Stimulated activated CD4-positive, alpha-beta T cell treated with anti-CD3 and anti-CD28 coated beads, Interleukin-4, amount 100 ng/mL, for 48 hours (primary cell): ENCODE measurements around the gene FAIM2.
"Not testable (repeated sequence)": the region's sequence is repeated elsewhere in the genome, so short reads cannot be mapped to it uniquely, and the experiment has no call there.

ENCODE experiments used
- DNase-seq, 2 donors: peaks; one replicate each; pipeline ENCODE4 v3.0.0-alpha.2; 2020; ENCODE audit warnings: low read depth in 2 of 2

The FAIM2 gene

DNA sequence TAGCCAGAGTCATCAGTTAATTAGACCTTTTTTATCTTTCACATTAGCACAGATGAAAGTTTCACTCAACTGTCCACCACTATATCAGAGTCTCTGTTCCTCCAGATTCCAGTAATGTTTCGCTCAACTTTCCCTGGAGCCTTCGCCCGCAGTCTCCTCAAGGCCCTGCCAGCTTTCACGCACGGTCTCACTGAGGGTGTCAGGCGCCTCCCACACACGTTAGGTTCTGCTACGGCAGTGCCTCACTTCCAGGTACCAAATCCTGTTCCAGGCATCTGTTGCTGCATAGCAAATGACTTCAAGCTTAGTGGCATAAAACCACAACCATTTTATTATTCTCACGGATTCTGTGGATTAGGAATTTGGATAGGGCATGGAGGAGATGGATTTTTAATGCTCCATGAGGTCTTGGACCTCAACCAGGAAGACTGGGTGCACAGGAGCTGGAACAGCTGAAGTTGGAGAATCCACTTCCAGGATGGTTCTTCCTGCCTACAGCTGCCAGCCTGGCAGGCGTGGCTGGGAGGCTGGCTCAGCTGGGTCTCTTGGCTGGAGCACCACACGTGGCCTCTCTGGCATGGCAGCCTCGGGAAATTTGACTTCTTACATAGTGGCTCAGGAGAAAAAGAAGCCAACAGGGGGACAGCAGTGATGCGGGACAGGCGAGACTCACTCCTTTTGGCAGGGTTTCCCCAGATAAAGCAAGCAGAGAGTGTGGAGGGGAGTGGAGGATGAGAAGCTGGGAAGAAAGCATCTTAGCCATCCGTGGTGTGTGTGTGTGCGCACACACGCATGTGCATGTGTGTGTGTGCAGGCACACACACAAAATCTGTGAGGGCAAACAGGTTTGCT, 39.5 kb downstream of the FAIM2 start:
- DNase-seq = no peak

DNA sequence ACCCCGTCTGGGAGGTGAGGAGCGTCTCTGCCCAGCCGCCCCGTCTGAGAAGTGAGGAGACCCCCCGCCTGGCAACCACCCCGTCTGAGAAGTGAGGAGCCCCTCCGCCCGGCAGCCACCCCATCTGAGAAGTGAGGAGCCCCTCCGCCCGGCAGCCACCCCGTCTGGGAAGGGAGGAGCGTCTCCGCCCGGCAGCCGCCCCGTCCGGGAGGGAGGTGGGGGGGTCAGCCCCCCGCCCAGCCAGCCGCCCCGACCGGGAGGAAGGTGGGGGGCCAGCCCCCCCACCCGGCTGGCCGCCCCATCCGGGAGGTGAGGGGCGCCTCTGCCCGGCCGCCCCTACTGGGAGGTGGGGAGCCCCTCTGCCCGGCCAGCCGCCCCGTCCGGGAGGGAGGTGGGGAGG, 42.8 kb downstream of the FAIM2 start:
- DNase-seq = not testable (repeated sequence)

DNA sequence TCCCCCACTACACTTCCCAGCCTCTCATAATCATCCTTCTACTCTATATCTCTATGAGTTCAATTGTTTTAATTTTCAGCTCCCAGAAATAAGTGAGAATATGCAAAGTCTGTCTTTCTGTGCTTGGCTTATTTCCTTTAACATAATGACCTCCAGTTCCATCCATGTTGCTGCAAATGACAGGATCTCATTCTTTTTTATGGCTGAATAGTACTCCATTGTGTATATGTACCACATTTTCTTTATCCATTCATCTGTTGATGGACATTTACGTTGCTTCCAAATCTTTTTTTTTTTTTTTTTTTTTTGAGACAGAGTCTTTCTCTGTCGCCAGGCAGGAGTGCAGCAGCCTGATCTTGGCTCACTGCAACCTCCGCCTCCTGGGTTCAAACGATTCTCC, 47.8 kb downstream of the FAIM2 start:
- not testable (repeated sequence) for DNase-seq

DNA sequence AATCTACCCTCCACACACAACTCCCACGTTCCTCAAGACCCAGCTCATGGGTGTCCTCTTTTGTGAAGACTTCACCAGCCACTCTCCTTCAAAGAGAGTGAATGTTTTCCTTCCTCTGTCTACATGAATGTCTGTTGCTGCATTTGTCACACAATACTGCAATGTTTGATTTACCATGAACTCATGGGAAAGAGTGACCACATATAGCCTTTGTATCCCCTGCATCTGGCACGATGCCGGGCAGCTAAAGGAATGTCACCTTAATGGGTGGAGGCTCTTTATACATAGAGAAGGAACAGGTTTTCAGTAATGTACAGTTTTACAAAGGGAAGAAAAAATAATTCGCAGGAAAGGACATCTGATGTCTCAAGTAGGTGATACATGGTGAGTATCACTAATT, 48.7 kb downstream of the FAIM2 start:
- no peak for DNase-seq

DNA sequence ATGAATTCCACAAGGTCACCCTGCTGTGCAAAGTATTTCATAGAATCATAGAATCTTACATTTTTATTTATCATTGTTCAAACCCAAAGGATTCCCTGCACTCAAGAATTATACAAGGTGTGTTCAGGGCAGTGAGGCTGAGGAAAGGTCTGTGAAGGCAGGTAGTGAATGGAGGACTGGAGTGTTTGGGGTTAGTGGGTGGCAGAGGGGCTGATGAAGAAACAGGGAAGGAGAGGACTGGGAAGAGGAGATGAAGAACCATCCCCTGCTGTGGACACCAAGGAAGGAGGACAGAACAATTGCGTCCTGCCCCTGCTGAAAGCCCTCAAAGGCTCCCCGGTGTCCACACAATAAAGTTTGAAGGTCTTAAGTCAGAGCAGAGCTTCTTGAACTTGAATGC, 50.0 kb downstream of the FAIM2 start:
- DNase-seq = no peak

DNA sequence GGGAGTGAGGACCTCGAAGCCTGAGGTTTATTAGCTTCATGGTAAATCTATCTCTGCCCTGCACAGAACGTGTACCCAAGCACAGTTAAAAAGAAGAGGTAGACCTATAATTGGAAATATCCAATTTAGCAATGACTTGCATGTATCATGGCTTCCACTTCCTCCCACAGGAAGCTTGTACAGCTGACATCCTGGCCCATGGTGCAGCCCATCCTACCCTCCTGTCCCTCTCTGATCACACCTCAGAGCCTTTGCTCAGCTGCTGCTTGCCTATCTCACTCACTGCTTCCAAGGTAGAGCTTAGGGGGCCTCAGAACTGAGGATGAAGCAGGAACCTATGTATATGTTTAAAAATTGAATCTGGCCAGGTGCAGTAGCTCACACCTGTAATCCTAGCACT, 56.5 kb downstream of the FAIM2 start:
- no peak for DNase-seq

DNA sequence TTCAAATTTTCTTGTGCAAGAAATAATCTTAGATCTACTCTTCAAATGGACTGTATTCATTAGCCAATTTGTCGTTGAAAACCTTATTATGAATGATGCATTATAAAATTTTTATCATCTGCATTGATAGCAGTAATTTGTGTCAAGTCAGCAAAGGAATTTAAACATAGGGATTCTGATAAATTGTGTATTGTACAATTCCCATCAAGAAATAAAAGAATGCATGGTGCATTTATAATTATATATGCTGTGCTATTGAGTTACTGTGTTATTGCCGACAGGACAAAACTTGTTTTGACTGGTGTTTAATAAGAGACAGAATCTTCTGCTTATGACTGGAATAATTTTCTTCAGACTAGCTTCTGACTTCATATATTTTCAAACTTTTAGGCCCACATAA, 57.7 kb downstream of the FAIM2 start:
- DNase-seq = no peak

DNA sequence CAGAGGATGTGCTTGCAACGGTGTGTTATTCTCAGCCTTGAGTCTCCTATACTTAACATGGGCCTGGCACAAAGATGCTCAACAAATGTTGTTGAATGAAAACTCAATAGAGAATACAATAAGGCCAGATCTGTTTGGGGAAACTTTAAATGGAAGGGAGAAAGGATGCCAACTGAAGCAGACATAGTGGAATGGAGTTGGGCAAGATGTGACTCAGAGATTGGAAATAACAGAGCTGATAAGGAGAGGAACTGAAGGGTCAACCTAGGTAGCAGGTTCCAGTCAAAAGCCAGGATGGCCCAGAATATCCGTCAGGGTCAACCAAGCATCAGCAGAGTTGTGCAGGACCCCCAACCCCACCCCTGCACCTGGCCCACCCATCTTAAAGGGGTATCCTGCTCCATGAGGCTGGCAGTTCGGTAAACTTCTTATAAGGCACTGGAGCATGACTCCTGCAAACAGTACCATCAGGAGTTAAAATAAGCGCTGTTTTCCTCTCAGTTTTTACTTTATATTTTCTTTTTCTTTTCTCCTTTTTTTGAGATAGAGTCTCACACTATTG, 59.7 kb downstream of the FAIM2 start:
- DNase-seq = no peak

DNA sequence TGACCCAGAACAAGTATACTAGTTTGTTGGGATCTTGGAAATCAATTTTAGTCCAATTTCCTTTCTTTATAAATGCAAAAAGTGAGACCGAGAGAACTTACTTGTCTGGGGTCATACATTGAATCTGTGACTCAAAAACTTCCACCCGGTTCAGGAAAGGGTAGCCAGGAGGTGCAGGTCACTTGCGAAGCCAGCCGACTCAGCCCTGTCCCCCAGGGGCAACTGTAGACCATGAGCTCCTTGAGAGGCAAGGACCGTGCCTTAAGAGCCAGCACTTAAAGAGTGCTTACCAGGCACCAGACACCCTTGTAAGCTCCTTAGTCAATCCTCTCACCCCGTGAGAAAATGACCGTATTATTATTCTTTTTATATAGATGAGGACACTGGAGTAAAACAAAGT, 60.3 kb downstream of the FAIM2 start:
- no peak for DNase-seq

DNA sequence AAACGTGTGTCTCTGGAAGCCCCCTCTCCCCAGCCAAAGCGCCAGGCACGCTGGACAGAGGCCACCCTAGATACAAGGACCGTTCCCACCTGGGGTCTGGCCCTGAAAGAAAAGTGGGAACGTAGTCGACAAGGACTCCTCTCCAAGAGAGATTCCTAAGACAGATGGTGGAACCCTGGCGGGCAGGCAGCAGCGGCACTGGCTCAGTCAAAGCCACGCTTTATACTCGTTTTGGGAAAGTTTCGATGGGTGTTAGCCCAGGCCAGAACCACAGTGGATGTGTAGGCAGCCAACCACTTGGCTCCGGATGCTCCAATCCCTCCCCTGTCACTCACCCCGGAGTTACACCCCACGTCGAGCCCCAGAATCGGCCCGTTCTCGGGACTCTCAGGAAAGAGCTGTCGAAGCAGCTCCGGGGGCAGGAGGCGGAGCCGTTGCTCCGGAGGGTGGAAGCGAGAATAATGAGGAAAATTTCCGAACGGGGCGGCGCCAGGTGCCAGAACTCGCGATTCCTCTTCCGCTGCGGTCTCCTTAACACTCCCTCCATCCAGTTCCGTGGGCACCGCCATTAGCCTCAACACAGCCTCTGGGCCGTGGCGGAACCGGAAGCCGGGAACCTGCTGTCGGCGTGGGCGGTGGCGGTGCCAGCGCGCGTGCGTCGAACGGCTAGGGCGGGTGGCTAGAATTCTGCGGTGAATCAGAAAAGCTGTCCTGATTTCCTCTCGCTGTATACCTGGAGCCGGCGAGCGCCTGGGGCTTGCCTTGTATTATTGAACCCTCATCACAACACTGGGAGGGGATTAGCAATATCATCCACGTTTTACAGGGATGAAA, 61.0 kb downstream of the FAIM2 start, which contains the start of gene BCDIN3D:
Gene BCDIN3D, minus strand, starts transcription at position 588 of the 834 bp plus-strand sequence. Its CDS starts 19 bp downstream, at position 569.
- peak; percentile 95 for DNase-seq

DNA sequence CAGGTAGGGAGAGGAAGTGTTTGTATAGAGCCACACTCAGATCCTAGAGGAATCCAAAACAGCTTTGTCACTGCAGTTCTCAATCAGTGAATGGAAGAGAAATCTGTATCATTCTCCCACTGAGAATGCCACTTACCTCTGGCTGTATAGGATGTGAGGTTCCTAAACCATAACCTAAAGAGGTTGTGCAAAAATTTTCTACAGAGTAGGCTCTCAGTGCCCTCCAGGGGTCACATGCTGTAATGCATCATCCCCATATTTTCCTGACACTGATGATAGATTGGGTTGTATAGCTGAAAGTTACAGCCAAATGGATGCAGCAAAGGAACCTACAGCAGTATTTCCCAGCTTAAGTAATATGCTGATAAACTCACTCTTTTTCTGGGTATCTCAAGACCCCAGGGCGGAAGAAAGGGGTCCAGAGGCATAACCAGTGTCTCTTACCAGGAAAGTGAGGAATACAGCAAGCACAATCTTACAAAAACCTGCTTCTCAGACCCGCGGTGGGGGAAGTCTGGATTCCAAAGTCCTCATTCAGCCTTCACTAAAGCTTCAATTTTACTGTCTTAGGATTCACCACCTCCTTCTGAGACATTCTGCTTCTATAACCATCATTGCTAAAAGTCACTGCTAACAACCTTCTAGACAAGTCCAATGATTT, 64.6 kb downstream of the FAIM2 start:
- peak in 1 of 2 donors; percentile 20 for DNase-seq

DNA sequence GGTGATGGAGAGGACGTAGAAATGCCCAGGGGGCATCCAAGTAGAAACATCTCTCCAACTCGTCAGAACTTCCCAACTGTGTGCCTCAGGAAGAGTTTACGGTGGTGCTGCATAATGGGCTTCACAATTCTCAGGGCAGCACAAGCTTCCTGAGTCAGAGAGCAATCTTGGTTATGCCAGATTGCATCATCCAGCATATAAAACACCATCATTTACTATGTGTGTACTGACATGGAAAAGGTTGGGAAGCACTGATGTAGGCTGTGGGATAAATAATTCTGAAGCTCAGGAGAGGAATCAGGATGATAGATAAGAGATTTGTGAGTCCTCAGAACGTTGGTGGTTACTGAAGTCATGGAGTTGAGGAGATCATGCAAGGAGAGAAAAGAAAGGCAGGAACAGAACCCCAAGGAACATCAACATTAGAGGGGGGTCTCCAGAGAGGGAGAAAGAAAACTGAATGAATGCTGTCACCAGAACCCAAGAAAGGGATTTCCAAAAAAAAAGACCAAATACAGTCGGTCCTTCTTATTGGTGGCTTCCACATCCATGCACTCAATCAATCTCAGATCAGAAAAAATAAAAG, 70.8 kb downstream of the FAIM2 start:
- no peak for DNase-seq

DNA sequence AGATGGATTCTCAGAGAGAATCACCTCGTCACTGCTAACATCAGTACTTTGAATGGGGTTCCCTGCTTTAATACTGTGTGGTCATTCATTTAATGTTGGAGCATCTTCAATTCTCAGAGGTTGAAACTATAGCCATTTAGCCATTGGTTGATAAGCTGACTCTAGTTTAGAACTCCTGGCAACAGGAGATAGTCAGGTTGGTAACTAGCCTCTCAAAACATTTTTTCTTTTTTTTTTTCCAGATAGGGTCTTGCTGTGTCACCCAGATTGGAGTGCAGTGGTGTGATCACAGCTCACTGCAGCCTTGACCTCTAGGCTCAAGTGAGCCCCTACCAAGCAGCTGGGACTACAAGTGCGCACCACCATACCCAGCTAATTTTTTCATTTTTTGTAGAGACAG, 72.0 kb downstream of the FAIM2 start:
- no peak for DNase-seq

DNA sequence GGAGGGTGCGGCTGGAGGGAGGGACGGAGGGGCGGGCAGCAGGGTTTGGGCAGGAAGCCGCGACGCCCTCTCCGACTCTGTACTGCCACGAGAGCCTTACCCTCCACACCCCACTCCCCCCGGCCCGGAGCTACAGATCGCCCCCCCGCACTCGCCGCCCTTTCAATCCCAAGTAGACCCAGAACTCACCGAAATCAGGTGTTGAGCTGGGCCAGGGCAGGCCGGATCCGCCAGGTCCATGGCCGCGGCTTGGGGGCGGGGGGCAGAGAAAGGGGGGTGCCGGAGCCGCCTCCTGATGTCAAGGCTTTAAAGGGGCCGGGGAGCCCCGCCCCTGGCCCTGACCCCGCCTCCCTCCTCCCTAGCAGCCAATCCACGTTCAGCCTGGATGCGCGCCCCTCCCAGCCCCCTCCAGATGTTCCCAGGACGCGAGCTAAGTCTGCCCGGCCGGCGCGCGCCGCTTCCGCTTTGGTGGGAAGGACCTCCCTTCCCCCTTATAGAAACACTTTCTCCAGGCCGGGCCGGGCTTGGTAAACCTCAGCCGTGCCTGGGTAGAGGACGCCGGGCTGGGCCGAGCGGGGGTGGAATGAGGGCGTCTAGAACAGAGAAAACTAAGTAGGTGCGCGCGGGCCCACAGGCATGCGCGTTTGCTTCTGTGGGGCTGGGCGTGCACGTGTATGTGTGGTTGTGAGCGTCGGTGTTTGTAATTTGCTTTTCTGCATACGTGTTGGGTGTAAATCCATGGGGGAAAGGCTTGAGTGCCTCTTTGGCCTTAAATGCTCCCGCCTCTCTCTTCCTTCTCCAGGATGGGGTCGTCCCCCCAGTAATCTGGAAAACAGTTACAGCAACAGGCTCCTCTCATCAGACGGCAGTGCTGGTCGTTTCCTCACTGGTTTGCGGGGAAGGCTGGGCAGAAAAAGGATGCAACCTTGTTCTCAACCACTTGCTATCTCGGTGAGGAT, 75.3 kb downstream of the FAIM2 start, which contains the start of gene NCKAP5L:
Gene NCKAP5L, minus strand, starts transcription at position 281 of the 959 bp plus-strand sequence. CDS start 24,369 bp downstream, outside the sequence.
- peak; percentile 90 to 94 for DNase-seq

DNA sequence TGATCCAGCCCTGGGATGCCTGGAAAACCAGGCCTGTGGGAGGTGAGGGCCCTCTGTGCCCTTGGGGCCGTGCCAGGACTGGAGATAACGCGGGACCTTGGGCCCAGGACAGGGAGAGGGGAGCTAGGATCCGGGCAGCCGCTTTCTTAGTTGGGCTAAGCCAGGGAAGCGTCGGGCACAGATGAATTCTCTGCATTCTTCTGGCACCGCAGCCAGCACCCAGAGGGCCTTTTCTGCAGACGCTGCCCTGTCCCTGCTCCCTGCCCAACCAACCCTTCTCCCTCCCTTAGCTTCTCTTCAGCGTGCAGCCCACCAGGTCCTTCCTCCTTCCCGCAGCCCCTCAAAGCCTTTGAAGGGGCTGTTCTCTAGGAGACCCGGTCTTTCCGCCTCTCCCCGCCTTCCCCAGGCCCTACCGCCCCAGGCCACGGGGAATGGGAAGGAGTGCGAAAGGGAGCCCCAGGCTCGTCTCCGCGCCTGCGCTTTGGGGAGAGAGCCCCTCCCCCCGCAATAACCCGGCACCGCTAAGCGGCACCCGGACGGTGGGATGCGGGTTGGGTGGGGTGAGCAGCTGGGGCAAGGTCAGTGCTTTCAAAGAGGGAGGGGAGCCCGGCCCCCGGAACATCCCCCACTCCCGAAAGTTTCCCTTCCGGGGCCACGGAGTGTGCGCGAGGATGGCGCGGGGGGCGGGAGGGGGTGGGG, 76.2 kb downstream of the FAIM2 start:
- peak in 1 of 2 donors; percentile 10 for DNase-seq

DNA sequence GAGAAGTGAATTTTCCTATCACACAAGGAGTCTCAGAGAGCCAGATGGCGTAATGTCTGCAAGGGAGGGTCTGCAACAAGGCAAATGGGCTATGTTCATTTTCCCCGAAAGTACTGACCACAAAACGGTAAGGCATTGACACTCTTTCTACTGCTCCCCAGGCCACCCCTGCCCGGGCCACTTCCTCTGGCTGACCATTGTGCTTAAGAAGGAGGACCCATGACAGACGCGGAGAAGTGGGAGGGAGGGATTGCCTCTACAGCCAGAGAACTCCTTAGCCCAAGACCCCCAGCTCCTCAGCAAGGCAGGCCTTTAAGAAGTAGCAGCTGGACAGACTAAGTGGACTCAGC, 76.7 kb downstream of the FAIM2 start:
- no peak for DNase-seq

DNA sequence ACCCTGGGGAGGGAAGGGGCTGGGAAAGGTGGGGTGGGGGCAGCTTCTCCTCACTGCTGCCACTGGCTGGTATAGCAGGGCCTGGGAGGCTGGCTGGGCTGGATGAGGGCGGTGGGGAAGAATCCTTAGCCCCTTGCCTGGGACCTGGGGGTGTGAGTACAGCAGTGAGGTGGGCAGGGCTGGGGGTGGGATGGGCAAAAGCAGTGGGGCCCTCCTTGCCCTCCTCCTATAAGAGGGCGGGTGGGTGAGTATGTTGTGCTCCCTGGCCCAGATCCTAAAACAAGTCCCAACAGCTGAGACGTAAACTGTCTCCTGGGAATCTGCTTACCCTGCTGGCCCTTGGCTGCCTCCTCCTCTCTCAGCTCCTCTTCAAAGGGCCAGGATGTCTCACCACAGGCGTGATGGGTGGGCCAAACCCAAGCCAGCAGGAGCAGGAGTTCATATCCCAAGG, 77.7 kb downstream of the FAIM2 start:
- no peak for DNase-seq

DNA sequence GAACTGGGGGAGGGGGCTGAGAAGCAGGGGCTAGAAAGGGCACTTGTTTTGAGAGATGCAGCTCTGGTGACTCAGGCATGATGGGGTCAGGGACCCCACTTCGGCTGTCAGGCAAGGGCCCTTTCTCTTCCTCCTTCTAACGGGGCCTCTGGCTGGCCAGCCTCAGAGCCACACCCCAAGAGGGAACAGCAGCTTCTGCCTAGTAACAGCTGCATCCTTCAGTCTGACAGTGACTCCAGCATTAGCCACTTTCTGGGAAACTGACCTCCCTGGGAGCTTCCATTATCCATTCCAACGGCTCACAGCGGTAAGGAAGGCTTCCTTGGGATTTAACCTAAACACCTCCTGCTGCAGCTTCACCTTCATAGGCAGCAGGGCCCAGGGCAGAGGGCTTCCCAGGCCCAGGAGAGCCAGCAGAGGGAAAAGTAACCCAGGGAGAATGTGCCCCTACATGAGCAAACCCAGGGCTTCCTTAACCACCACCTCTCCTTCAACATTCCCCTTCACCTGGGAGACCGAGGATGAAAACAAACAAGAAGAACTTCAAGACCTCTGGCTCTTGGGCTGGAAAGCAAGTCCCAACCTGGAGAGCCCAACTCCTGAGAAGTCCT, 78.2 kb downstream of the FAIM2 start:
- no peak for DNase-seq

DNA sequence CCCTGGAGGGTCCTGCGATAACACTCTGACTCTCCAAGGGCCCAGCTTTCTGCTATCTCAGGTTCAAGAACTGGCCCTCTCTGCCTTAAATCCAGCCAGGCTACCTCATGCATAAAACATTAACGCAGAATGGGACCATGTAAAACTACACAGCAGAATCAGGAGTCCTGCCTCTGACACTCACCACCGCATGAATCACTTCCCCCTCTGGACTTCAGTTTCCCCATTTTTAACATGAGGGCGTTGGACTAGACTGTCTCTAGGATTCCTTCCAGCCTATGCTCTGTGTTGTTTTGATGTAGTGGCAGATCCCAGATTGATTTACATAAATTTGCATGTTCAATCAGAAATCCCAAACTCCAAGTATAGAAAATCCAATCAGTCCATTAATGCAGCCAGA, 78.8 kb downstream of the FAIM2 start:
- DNase-seq = no peak
